DOHH2 (cell line): Measurements from ENCODE around the gene BAZ2B.

Experiments used
- H3F3A ChIP-seq: fragments of 200-600 bp; sonication (generic), shearing (Covaris generic); 2 replicates; pipeline ENCODE4 v1.6.0; 2016; ENCODE audit warnings: antibody characterized with exemption, mild to moderate bottlenecking; ENCODE audit not compliant: control insufficient read depth, insufficient read depth
- H3K27ac ChIP-seq: fragments of 200-600 bp; sonication (generic); 2 replicates; pipeline ENCODE4 v1.5.1; 2014; ENCODE audit warnings: low read depth, mild to moderate bottlenecking, low read length, moderate library complexity
- H3K27me3 ChIP-seq: fragments of 200-600 bp; sonication (generic); 2 replicates; pipeline ENCODE4 v1.6.1; 2014; ENCODE audit warnings: mild to moderate bottlenecking, low read length, mixed read lengths; ENCODE audit not compliant: control insufficient read depth
- H3K36me3 ChIP-seq: fragments of 200-600 bp; sonication (generic); 2 replicates; pipeline ENCODE4 v1.6.1; 2014; ENCODE audit warnings: mild to moderate bottlenecking, low read length, moderate library complexity, mixed read lengths; ENCODE audit not compliant: control insufficient read depth
- H3K4me1 ChIP-seq: fragments of 200-600 bp; sonication (generic); 2 replicates; pipeline ENCODE4 v1.6.1; 2014; ENCODE audit warnings: mild to moderate bottlenecking, low read length, mixed read lengths; ENCODE audit not compliant: control insufficient read depth
- H3K4me2 ChIP-seq: fragments of 200-600 bp; sonication (generic); 2 replicates; pipeline ENCODE4 v1.6.0; 2014; ENCODE audit warnings: mild to moderate bottlenecking, low read length, moderate library complexity
- H3K4me3 ChIP-seq: fragments of 200-600 bp; sonication (generic); 2 replicates; pipeline ENCODE4 v1.5.1; 2014; ENCODE audit warnings: mild to moderate bottlenecking, low read length, mixed read lengths
- H3K79me2 ChIP-seq: fragments of 200-600 bp; sonication (generic); 2 replicates; pipeline ENCODE4 v1.6.1; 2014; ENCODE audit warnings: mild to moderate bottlenecking, low read length, mixed read lengths; ENCODE audit not compliant: control insufficient read depth
- H3K9me2 ChIP-seq: fragments of 200-600 bp; sonication (generic); replicated peaks from 2 replicates; pipeline ENCODE4 v1.6.1; 2014; ENCODE audit warnings: mild to moderate bottlenecking, low read length, mixed read lengths; ENCODE audit not compliant: control insufficient read depth
- H3K9me3 ChIP-seq: fragments of 200-600 bp; sonication (generic); 2 replicates; pipeline ENCODE4 v1.6.1; 2014; ENCODE audit warnings: antibody characterized with exemption, low read length, mixed read lengths; ENCODE audit not compliant: control insufficient read depth, insufficient read depth
- H4K20me1 ChIP-seq: fragments of 200-600 bp; sonication (generic); 2 replicates; pipeline ENCODE4 v1.6.0; 2014; ENCODE audit warnings: low read depth, mild to moderate bottlenecking, antibody characterized with exemption, low read length, moderate library complexity; ENCODE audit not compliant: control insufficient read depth, insufficient read depth
- EZH2phosphoT487 ChIP-seq: fragments of 200-600 bp; sonication (generic); IDR thresholded peaks from 2 replicates; pipeline ENCODE4 v1.6.1; 2017; ENCODE audit warnings: borderline replicate concordance, mild to moderate bottlenecking, antibody characterized with exemption, low read length, moderate library complexity, mixed read lengths
- TF ChIP-seq, protein P1 (sequence below): fragments of 200-600 bp; sonication (generic); IDR thresholded peaks from one replicate; pipeline ENCODE4 v1.5.1; 2014; ENCODE audit warnings: antibody characterized with exemption, mild to moderate bottlenecking, low read depth, low read length; ENCODE audit not compliant: poor library complexity, severe bottlenecking

Gene BAZ2B, protein sequence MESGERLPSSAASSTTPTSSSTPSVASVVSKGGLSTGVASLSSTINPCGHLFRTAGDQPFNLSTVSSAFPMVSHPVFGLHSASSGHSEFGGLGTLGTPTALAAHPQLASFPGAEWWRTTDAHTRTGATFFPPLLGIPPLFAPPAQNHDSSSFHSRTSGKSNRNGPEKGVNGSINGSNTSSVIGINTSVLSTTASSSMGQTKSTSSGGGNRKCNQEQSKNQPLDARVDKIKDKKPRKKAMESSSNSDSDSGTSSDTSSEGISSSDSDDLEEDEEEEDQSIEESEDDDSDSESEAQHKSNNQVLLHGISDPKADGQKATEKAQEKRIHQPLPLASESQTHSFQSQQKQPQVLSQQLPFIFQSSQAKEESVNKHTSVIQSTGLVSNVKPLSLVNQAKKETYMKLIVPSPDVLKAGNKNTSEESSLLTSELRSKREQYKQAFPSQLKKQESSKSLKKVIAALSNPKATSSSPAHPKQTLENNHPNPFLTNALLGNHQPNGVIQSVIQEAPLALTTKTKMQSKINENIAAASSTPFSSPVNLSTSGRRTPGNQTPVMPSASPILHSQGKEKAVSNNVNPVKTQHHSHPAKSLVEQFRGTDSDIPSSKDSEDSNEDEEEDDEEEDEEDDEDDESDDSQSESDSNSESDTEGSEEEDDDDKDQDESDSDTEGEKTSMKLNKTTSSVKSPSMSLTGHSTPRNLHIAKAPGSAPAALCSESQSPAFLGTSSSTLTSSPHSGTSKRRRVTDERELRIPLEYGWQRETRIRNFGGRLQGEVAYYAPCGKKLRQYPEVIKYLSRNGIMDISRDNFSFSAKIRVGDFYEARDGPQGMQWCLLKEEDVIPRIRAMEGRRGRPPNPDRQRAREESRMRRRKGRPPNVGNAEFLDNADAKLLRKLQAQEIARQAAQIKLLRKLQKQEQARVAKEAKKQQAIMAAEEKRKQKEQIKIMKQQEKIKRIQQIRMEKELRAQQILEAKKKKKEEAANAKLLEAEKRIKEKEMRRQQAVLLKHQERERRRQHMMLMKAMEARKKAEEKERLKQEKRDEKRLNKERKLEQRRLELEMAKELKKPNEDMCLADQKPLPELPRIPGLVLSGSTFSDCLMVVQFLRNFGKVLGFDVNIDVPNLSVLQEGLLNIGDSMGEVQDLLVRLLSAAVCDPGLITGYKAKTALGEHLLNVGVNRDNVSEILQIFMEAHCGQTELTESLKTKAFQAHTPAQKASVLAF (N-terminal part only)

DNA sequence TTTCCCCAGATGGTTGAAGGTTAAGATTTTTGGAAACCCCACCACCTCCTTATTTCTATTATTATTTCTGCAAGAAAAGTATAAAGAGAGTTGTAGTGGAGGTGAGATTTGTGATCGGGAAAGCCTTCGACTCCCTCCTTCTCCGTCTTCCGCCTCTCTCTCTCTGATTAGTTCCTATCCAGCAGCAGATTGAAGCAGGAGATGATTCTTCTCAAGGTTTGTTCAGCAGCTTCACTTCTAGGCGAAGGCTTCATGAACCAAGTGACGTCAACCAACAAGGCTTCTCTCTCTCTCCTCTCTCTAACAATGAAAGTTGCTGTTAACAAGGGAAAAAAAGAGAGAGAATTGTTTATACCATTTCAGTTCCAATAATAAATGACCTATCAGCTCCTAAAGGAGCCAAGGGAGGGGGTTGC, at the start of gene BAZ2B:
BAZ2B (minus strand) TSS at position 263 of the 416 bp plus-strand sequence. CDS start 137,829 bp downstream, outside the sequence.
- TF ChIP-seq, protein P1, sequence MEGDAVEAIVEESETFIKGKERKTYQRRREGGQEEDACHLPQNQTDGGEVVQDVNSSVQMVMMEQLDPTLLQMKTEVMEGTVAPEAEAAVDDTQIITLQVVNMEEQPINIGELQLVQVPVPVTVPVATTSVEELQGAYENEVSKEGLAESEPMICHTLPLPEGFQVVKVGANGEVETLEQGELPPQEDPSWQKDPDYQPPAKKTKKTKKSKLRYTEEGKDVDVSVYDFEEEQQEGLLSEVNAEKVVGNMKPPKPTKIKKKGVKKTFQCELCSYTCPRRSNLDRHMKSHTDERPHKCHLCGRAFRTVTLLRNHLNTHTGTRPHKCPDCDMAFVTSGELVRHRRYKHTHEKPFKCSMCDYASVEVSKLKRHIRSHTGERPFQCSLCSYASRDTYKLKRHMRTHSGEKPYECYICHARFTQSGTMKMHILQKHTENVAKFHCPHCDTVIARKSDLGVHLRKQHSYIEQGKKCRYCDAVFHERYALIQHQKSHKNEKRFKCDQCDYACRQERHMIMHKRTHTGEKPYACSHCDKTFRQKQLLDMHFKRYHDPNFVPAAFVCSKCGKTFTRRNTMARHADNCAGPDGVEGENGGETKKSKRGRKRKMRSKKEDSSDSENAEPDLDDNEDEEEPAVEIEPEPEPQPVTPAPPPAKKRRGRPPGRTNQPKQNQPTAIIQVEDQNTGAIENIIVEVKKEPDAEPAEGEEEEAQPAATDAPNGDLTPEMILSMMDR: no peak
- TF ChIP-seq EZH2phosphoT487: no peak
- Histone ChIP-seq H3K79me2 (peaks cover 27% of the 10 kb centered on the region), H3K9me2 (no peaks in the 10 kb centered on the region), H3K4me3 (peak within 1 kb of the TSS; percentile 90), H4K20me1 (no peaks in the 10 kb centered on the region), H3K4me2 (peak within 1 kb of the TSS; percentile 65), H3K4me1 (peaks cover 29% of the 10 kb centered on the region), H3K9me3 (no peaks in the 10 kb centered on the region), H3K36me3 (no peaks in the 10 kb centered on the region), H3F3A (peaks cover 26% of the 10 kb centered on the region), H3K27me3 (peaks cover 3% of the 10 kb centered on the region; the same call in 1 of the 2 replicates), H3K27ac (peak within 1 kb of the TSS; percentile 82)

GRCh38 chr2:159661286-159661685, 44.9 kb upstream of the BAZ2B start:
- H3K9me2 ChIP-seq: no peaks in the 10 kb centered on the region

More at GRCh38 chr2:159661286-159661685, 44.9 kb upstream of the BAZ2B start:
- H3K4me1 ChIP-seq: no peaks in the 10 kb centered on the region
- H3K27ac ChIP-seq: no peak overlapping the region
- no peaks in the 10 kb centered on the region for H3F3A ChIP-seq
- H3K4me2 ChIP-seq: no peak overlapping the region
- H4K20me1 ChIP-seq: no peaks in the 10 kb centered on the region
- H3K79me2 ChIP-seq: no peaks in the 10 kb centered on the region
- H3K9me3 ChIP-seq: no peaks in the 10 kb centered on the region
- TF ChIP-seq, protein P1: no peak
- TF ChIP-seq EZH2phosphoT487: no peak
- H3K36me3 ChIP-seq: no peaks in the 10 kb centered on the region
- no peak overlapping the region for H3K4me3 ChIP-seq
- H3K27me3 ChIP-seq: no peaks in the 10 kb centered on the region
